HG03108 (cell line): ENCODE measurements around the gene PCSK9.

Experiments
- ATAC-seq: cut with Tn5 transposase; IDR thresholded peaks from one replicate; pipeline ENCODE4 v1.9.1; 2021; ENCODE audit warnings: moderate library complexity; ENCODE audit not compliant: unreplicated experiment

PCSK9 gene

DNA sequence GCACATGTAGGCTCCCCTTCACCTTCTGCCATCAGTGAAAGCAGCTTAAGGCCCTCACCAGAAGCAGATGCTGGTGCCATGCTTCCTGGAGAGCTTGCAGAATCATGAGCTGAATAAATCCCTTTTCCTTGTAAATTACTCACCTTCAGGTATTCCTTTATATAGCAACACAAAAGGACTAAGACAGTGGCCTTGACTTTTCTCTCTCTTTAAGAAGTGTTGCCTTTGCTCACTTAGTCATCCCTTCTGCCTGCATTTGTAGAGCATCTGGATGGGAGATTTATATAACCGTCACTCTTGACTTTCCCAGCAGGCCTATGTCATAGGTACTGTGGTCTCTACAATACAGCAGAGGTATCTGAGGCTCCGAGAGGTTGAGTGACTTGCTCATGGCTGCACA lies 3.7 kb downstream of the PCSK9 start:
- no peak for ATAC-seq

DNA sequence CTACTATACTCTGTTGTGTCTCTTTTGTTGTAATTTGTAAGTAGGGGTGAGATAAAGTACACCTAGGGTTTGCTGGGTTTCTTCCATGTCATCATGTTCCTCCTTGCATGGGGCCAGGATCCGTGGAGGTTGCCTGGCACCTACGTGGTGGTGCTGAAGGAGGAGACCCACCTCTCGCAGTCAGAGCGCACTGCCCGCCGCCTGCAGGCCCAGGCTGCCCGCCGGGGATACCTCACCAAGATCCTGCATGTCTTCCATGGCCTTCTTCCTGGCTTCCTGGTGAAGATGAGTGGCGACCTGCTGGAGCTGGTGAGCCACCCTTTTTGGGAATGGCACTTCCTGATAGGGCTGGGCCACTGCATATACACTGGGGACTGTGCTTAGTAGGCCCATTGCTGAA lies 4.4 kb downstream of the PCSK9 start:
- no peak for ATAC-seq

DNA sequence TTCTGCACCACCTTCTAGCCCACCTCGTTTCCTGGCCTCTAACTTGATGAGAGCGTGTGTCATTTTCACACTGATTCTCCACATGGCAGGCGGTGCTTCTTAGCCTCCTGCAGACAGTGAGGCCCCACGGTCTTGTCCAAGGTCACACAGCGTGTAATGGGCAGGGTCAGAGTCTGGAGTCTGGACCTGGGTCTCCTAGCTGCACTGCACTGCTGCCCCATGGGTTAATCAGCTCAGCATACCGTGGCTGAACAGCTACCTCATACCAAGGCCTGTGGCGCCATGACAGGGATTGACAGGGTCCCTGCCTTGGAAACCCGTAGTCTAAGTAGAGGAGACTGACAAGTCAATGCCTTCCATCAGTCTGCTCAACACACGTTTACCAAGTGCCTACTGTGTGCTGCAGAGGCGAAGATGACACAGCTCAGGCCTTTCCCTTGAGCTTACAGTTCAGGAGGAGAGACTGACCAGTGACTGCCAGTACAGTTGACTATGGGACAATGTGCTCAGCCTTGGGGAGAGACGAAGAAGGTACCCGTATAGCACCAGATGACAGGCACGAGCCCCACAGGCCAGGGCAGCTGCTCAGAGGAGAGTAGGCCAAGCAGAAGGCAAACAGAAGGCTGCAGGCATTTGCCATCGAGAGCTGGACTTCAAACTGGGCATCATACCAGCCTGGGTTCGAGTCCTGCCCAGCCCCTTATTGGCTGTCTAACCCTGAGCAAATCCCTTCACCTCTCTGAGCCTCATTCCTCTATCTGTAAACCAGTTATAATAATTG lies 5.5 kb downstream of the PCSK9 start:
- ATAC-seq = no peak

DNA sequence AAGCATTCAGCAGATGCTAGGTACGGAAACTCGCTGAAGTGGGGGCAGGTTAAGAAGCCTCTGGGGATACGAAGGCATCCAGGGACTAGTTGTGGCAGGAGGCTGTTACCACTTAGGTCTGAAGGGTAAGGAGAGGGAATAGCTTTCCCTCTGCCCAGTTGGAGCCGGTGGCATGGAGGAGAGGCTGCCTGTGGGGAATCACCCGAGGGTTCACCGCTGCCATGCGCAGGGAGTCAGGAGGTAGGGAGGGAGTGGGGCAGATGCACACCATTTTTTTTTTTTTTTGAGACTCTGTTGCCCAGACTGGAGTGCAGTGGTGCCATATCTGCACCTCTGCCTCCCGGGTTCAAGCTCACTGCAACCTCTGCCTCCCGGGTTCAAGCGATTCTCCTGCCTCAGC lies 6.1 kb downstream of the PCSK9 start:
- no peak for ATAC-seq

DNA sequence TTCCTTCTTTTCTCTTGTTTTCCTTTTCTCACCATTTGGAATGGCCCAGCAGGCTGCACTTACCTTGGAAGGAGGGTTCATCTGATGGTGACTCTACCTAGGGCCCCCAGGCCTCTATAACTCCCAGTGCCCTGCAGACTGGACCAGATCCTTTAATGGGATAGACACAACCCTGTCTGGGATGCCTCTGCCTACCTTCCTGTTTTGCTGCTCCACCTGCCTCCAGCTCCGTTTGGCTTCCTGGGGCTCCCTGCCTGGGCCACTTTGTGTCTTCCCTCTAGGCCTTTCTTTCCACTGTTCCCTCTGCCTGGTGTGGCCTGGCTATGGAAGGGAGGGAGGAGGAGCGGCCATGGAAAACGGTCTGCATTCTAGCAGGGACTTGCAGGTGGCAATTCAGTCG lies 7.5 kb downstream of the PCSK9 start:
- no peak for ATAC-seq

DNA sequence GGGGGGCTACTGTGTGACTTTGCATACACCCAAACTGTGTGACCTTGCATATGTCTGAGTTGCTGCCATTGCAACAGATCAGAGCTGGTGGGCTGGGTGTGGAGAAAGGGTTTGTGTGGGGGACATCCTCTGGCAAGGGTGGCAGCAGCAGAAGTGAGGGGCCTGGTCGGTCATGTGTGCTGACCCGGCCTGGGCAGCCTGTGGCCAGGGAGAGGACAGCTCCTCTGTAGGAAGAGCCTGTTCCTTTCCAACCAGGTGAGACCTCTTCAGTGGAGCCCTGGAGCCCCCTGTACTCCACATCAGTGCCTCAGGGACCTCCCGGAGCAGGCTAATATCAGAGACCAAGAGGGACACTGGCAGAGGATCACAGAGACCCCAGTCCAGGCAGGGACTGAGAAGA lies 8.3 kb downstream of the PCSK9 start:
- no peak for ATAC-seq

DNA sequence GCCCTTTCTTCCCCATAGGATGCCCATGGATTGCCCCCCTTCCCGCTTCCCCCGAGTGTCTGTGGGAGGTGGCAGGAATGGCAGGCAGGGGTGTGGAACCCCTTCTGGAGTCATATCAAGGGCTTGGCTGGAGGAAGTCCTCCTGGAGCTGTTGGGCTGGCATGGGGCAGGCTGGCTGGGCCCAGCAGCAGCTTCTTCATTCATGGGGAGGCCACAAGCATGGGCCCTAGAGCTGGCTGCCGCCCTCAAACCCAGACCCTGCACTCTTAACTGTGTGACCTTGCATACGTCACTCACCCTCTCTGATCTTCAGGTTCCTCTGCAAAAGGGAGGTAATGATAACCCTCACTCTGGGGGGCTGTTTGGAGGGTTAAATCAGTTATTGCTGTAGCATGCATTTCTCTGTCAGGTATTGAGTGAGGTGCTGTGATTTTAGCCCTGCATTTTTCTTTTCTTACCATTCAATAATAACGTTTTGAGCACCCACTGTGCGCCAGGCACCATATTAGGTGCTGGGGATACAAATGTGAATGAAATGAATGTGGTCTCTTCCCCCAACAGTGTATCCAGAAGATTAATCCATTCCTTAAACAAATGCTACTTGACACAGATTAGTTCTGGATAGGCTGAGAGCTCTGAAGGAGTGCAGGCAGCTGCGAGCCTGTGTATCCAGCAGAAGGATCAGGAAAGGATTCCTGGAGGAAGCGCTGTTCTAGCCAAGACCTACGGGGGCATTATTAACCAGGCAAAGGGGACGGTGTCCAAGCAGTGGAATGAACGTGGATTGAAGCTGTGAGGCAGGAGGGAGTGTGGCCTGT lies 9.3 kb downstream of the PCSK9 start:
- no peak for ATAC-seq

DNA sequence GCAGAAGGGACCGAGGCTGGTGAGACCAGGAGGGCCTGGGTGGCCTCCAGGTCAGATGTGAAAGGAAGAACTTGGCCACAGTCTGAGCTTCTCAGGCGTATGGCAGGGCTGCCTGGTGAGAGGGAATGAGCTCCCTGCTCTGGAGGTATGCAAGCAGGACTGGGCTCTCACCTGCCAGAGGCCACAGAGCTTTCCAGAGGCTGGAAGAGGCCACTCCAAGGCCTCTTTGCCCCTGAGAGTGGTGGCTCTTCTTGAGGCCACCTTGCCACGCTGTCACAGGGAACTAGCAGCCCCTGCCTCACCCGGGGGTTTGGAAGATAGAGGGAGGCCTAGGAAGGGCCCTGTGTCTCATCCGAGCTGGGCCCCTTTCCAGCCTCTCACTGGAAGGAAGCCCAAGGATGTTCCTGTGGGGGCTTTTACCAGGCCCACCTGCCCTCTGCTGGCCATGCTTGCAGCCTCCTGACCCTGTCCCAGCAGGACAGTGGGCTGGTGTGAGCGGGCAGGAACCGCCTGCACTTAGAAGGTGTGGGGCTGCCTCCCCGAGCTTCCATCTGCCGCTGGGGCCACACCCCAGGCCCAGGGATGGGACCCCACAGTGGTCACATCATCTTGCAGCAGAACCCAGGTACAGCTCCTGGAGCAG lies 10.0 kb downstream of the PCSK9 start:
- no peak for ATAC-seq

DNA sequence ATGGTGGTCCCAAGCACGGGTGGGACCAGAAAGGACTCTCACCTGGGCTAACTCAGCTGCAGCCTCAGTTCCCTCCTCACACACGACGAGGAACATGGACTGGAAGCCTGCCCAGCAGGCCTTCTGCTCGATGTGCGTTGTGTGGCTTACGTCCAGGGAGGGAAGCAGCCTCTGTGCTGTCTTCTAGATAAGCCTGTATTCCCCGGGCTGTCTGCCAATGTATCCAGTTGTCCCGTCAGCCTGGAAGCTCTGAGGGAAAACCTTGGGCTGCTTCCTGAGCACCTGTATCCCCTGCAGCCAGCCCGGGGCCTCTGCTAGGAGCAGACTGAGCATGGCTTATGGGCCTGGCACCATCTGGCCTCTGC lies 10.5 kb downstream of the PCSK9 start:
- ATAC-seq = no peak

DNA sequence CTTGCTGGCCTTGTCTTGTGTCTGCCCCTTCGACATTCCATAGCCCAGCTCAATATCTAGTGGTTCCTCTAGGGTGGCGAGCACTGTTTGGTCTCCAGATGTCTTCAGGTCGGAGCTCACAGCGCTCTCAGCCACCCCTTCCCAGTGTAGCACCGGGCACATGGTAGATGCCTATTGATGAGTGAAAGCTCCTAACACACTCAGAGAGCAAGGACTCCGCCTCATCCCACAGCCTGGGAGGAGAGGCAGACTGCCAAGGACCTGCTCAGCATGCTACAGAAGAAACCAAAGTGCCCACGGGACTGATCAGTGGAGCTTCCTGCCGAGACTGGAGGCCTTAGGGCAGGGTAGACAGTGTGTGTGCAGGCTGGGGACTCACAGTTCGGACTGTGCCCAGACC lies 10.9 kb downstream of the PCSK9 start:
- no peak for ATAC-seq

DNA sequence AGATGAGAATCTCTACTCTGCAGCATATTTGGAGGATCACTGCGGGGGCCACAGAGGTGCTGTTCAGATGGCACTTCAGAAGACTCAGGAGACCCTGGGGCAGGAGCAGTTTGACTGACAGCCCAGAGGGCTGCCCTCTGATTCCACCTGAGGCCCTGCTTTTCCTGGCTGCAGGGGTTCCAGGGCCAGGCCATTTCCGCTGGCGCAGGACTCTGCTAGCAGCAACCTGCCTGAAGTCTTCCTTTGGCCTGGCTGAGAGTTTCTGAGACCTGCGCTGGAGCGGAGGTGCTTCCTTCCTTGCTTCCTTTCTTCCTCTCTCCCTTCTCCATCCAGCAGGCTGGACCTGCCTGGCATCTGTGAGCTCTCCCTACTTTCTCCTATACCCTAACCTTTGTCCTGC lies 11.8 kb downstream of the PCSK9 start:
- ATAC-seq = no peak

DNA sequence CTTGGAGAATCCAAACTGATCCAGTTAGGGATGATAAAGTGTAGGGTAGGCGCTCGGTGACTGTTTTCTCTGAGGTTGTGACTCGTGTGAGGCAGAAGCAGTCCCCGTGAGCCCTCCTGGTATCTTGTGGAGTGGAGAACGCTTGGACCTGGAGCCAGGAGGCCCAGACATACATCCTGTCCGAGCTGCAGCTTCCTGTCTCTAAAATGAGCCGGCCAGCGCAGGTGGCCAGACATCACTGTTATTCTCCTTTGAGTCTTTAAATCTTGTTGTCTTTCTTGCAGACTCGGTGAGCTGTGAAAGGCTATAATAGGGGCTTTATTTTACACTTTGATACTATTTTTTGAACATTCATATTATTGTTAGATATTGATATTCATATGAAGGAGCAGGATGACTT lies 12.3 kb downstream of the PCSK9 start:
- no peak for ATAC-seq

DNA sequence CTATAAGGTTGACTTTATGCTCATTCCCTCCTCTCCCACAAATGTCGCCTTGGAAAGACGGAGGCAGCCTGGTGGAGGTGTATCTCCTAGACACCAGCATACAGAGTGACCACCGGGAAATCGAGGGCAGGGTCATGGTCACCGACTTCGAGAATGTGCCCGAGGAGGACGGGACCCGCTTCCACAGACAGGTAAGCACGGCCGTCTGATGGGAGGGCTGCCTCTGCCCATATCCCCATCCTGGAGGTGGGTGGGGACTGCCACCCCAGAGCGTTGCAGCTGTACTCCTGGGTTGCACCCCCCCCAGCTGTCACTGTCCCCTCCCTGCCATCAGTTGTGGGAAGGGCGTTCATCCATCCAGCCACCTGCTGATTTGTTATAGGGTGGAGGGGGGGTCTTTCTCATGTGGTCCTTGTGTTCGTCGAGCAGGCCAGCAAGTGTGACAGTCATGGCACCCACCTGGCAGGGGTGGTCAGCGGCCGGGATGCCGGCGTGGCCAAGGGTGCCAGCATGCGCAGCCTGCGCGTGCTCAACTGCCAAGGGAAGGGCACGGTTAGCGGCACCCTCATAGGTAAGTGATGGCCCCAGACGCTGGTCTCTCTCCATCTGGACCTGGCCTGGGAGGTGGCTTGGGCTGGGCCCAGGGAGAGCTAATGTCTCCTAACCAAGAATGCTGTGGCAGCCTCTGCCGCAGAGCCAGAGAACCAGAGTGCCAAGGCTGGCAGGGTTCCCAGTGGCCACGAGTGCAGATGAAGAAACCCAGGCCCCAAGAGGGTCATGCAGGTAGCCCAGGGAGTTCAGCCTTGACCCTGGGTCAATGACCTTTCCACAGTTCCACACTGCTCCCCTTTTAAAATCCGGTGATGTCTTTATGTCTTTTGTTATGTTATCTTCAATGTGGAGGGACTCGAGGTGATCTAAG lies 13.1 kb downstream of the PCSK9 start:
- ATAC-seq = no peak

DNA sequence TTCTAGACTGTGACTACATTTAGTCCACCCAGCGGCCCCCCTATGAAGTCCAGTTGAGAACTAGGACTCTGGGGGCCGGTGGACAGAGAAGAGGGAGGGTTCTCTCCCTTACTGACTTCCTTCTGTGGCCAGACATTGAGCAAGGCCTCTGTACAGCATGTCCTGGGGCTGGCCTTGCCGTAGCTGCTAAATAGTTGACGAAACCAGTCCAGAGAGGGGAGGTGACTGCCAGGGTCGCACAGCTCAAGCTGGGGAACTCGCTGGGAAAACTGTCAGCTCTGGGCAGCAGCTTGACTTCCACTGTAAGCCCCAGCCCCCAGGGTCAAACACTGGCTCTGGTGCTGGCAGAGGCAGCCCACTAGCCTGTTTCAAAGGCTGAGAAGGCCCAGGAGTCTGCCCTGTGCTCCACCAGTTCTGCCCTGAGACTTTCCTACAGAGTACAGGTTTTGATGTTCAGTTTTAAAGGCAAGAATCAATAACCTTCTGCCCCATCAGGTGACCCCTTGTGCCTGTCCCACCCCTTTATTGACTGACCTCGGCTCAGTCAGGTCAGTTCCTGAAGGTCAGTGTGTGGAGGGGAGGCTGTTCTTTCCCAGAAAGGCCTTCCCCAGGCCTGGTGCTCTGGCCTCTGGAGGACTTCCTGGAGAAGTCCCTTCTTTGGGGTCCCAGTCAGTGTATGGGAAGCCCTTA lies 14.1 kb downstream of the PCSK9 start:
- ATAC-seq = no peak

DNA sequence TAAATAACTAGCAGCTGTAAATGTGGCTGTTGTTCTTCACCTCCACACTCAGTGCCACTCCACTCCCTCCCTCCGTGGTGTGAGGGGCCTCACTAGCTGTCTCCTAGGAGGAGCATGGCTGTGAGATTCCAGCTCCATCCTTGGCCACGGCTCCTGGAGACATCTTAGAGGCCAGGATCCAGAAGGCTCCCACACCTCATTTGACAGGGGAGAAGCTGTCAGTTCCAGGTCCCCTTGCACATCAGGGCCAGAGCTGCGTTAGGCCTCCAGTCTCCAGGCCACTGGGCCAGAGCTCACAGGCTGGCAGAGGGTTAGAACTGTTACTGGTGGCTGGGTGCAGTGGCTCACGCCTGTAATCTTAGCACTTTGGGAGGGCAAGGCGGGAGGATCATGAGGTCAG lies 15.0 kb downstream of the PCSK9 start:
- ATAC-seq = no peak

DNA sequence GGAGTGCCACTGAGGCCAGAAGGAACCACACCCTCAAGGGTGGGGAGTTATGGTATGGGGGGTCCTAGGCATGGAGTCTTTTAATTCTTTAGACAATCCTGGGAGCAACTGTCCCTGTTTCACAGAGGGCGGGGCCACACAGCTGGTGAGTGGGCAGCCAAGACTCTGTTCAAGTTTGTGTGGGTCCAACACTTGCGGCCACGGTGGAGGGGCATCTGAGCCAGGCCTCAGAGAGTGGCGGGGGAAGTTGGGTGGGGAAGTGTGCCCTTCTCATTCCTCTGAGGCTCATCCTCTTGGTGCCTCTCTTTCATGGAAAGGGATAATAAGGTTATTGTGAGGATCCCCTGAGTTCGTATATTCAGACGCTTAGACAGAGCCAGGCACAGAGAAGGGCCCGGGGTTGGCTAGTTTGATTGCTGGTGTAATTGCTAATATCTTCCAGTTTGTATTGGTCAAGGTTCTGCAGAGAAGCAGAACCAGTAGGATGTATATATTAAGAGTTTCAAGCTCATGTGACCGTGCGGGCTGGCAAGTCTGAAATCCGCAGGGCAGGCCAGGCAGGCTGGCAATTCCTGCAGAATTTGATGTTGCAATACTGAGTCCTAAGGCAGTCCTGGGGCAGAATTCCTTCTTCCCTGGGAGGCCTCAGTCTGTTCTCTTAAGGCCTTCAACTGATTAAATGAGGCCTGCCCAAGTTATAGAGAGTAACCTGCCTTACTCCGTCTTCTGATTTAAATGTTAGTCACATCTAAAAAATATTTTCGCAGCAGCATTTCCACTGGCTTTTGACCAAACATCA lies 15.9 kb downstream of the PCSK9 start:
- no peak for ATAC-seq

DNA sequence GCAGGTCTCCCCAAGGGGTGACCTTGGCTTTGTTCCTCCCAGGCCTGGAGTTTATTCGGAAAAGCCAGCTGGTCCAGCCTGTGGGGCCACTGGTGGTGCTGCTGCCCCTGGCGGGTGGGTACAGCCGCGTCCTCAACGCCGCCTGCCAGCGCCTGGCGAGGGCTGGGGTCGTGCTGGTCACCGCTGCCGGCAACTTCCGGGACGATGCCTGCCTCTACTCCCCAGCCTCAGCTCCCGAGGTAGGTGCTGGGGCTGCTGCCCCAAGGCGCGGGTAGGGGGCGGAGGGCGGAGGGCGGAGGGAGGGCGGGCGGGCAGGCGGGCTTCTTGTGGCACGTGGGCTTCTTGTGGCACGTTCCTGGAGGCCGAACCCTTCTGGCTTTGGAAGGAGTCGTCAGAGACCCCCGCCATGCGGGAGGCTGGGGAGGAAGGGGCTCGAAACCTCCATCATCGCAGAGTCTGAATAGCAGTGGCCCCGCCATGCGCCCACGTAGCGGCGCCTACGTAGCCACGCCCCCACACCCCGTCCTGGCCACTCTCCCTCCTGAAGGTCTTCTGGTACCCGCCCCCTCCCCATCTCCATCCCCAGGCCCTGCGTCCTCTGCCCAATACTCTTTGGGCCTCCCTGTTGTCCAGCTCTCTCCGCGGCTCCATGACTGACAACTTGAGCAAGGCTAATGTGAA lies 16.7 kb downstream of the PCSK9 start:
- no peak for ATAC-seq

DNA sequence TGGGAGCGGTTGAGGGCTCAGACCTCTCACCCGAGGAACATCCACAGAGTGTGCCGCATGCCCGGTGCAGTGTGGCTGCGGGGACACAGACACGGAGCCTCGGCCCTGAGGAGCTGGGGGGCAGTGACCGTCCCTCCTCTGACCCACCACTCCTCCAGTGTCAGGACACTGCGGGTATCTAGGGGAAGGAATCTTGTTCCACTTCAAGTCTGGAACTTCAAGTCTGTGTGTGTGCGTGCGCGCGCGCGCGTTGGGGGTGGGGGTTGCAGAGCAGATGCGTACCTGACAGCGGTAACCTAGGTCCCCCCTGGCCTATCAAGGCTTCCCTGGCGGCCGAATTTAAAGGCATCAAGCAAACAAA lies 17.3 kb downstream of the PCSK9 start:
- ATAC-seq = no peak

DNA sequence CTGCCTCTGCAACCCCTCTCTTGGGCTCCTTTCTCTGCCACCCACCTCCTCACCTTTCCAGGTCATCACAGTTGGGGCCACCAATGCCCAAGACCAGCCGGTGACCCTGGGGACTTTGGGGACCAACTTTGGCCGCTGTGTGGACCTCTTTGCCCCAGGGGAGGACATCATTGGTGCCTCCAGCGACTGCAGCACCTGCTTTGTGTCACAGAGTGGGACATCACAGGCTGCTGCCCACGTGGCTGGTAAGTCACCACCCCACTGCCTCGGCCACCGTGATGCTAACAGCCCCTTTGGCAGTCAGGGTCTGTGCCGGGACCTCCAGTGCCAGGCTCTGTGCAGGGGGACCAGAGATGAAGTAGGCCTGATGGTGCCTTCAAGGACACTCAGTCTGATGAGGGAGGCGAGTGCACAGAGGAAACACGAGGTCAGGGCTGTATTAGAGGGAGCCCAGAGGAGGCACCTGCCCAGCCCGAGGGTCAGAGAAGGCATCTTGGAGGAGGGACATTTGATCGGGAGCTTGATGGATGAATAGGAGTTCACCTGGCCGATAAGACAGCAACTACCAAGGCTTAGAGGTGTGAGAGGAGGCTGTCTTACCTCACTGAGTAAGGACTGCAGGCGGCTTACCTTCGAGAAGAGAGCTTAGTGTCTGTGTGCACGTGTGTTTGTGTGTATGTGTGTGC lies 18.1 kb downstream of the PCSK9 start:
- no peak for ATAC-seq
